Hepatocyte (in vitro differentiated cells): ENCODE measurements around the gene COL28A1.

Experiments used
- CTCF ChIP-seq: fragments of 200-600 bp; sonication (generic); IDR thresholded peaks from 2 replicates; pipeline ENCODE4 v1.5.1; 2016; ENCODE audit warnings: antibody characterized with exemption, mild to moderate bottlenecking; ENCODE audit not compliant: poor library complexity
- EZH2 ChIP-seq: fragments of 200-600 bp; sonication (generic); IDR thresholded peaks from 2 replicates; pipeline ENCODE4 v1.6.1; 2016; ENCODE audit warnings: antibody characterized with exemption, mild to moderate bottlenecking, borderline replicate concordance
- EZH2phosphoT487 ChIP-seq: fragments of 200-600 bp; sonication (generic); IDR thresholded peaks from one replicate; pipeline ENCODE4 v1.6.1; 2018; ENCODE audit warnings: antibody characterized with exemption, mild to moderate bottlenecking, low read depth, moderate library complexity; ENCODE audit not compliant: unreplicated experiment, severe bottlenecking

- TF ChIP-seq CTCF (no peak), EZH2 (no peak), EZH2phosphoT487 (no peak)
Observed at GRCh38 chr7:7422641-7423040, 113.0 kb downstream of the COL28A1 start.
